ENCODE data around the gene ARHGAP12. TPM values are rescaled to one million over a fixed set of nuclear protein-coding genes. Genes with fewer than 3 reads are reported as not detected.

ARHGAP12 gene
- total RNA-seq, 2 donors from 2014 or later: 26.3 to 37.2 TPM

- no peak for ATAC-seq (ENCODE audit: insufficient number of reproducible peaks, low FRiP score, low read depth)
- Histone ChIP-seq H3K4me3 (no peak overlapping the region), H3K27ac (no peak overlapping the region), H3K9me3 (no peaks in the 10 kb centered on the region), H3K27me3 (replicated peaks; ENCODE audit: insufficient read depth) (no peaks in the 10 kb centered on the region), H3K4me1 (ENCODE audit: control insufficient read depth in 1 of 2, low read depth in 2 of 2) (peaks cover 5 to 7% of the 10 kb centered on the region in 2 donors), H3K36me3 (no peaks in the 10 kb centered on the region)
- DNase-seq (ENCODE audit: low spot score): no peak
- no peak for TF ChIP-seq CTCF (IDR thresholded peaks at IDR 0.05)
These were observed 4.2 kb upstream of the ARHGAP12 start for GRCh38 chr10:31932838-31933237.

- no peak for TF ChIP-seq CTCF (IDR thresholded peaks at IDR 0.05)
- Histone ChIP-seq H3K4me1 (ENCODE audit: control insufficient read depth in 1 of 2, low read depth in 2 of 2) (peaks cover 12 to 13% of the 10 kb centered on the region in 2 donors), H3K27ac (peak overlapping the region; percentile 91 to 95), H3K36me3 (no peaks in the 10 kb centered on the region), H3K27me3 (replicated peaks; ENCODE audit: insufficient read depth) (no peaks in the 10 kb centered on the region), H3K4me3 (peak overlapping the region; percentile 86), H3K9me3 (no peaks in the 10 kb centered on the region)
- DNase-seq (ENCODE audit: low spot score): no peak
- ATAC-seq (ENCODE audit: insufficient number of reproducible peaks, low FRiP score, low read depth): no peak
These were observed 2.2 kb upstream of the ARHGAP12 start for GRCh38 chr10:31930856-31931255.

- H3K27ac ChIP-seq: peak overlapping the region; percentile 91 to 95
- H3K4me3 ChIP-seq: peak overlapping the region; percentile 86
- no peaks in the 10 kb centered on the region for H3K27me3 ChIP-seq (replicated peaks; ENCODE audit: insufficient read depth)
- H3K9me3 ChIP-seq: no peaks in the 10 kb centered on the region
- DNase-seq (ENCODE audit: low spot score): no peak
- H3K4me1 ChIP-seq (ENCODE audit: control insufficient read depth in 1 of 2, low read depth in 2 of 2): peaks cover 14 to 18% of the 10 kb centered on the region in 2 donors
- no peak for ATAC-seq (ENCODE audit: insufficient number of reproducible peaks, low FRiP score, low read depth)
- no peaks in the 10 kb centered on the region for H3K36me3 ChIP-seq
- no peak for TF ChIP-seq CTCF (IDR thresholded peaks at IDR 0.05)
These were observed 1.6 kb upstream of the ARHGAP12 start for GRCh38 chr10:31930023-31930751.

GRCh38 chr10:31929261-31930022 lies 811 bp upstream of the ARHGAP12 start:
- Histone ChIP-seq H3K27me3 (replicated peaks; ENCODE audit: insufficient read depth) (no peaks in the 10 kb centered on the region), H3K4me1 (ENCODE audit: control insufficient read depth in 1 of 2, low read depth in 2 of 2) (peaks cover 14 to 25% of the 10 kb centered on the region in 2 donors), H3K9me3 (no peaks in the 10 kb centered on the region), H3K4me3 (peak overlapping the region; percentile 86), H3K36me3 (no peaks in the 10 kb centered on the region), H3K27ac (peak overlapping the region; percentile 91 to 95)
- ATAC-seq (ENCODE audit: insufficient number of reproducible peaks, low FRiP score, low read depth): no peak
- TF ChIP-seq CTCF (IDR thresholded peaks at IDR 0.05): no peak
- DNase-seq (ENCODE audit: low spot score): no peak

- no peak for ATAC-seq (ENCODE audit: insufficient number of reproducible peaks, low FRiP score, low read depth)
- Histone ChIP-seq H3K4me1 (ENCODE audit: control insufficient read depth in 1 of 2, low read depth in 2 of 2) (peaks cover 20 to 25% of the 10 kb centered on the region in 2 donors), H3K27me3 (replicated peaks; ENCODE audit: insufficient read depth) (no peaks in the 10 kb centered on the region), H3K27ac (peak overlapping the region; percentile 91 to 95), H3K36me3 (no peaks in the 10 kb centered on the region), H3K9me3 (no peaks in the 10 kb centered on the region), H3K4me3 (peak overlapping the region; percentile 86)
- no peak for DNase-seq (ENCODE audit: low spot score)
- TF ChIP-seq CTCF (IDR thresholded peaks at IDR 0.05): peak; percentile 41
These were observed 615 bp downstream of the ARHGAP12 start for GRCh38 chr10:31927884-31928548.
